Natural killer cell treated with Interleukin-12 subunit alpha and Interleukin-12 subunit beta and Interleukin-15 and Interleukin-18, amount 100 ng/mL, for 72 hours (primary cell): ENCODE data around the gene CPSF6. TPM values are rescaled to one million over a fixed set of nuclear protein-coding genes. Genes with fewer than 3 reads are reported as not detected.
"Not testable (repeated sequence)": the region's sequence is repeated elsewhere in the genome, so short reads cannot be mapped to it uniquely, and the experiment has no call there.

Experiments used
- ATAC-seq, 2 donors: fragments of 150-1000 bp; cut with Tn5 transposase in 1 of 2; sonication (Bioruptor Pico), chemical (Tn5 transposase) in 1 of 2; 2 replicates each; pipeline ENCODE4 v1.10.0; 2021
- DNase-seq: peaks from one replicate; pipeline ENCODE4 v3.0.0; 2022; ENCODE audit warnings: low spot score
- H3K27ac Mint-ChIP-seq, 2 donors: 1 replicate in 1 of 2; 2 replicates in 1 of 2; pipeline ENCODE4 v1.8.0; 2022; ENCODE audit warnings: mixed read lengths in 2 of 2, mild to moderate bottlenecking in 1 of 2, moderate library complexity in 1 of 2
- H3K27me3 Mint-ChIP-seq, 2 donors: 1 replicate in 1 of 2; 2 replicates in 1 of 2; pipeline ENCODE4 v1.8.0; 2022; ENCODE audit warnings: mixed read lengths in 2 of 2
- H3K36me3 Mint-ChIP-seq: one replicate; pipeline ENCODE4 v1.8.0; 2022; ENCODE audit warnings: mixed read lengths
- H3K4me1 Mint-ChIP-seq, 2 donors: 1 replicate in 1 of 2; 2 replicates in 1 of 2; pipeline ENCODE4 v1.8.0; 2022; ENCODE audit warnings: low read depth in 2 of 2, mixed read lengths in 2 of 2, mild to moderate bottlenecking in 1 of 2
- H3K4me3 Mint-ChIP-seq: one replicate; pipeline ENCODE4 v1.8.0; 2022; ENCODE audit warnings: mixed read lengths
- H3K9me3 Mint-ChIP-seq: 2 replicates; pipeline ENCODE4 v1.8.0; 2022; ENCODE audit warnings: mixed read lengths
- total RNA-seq, 2 donors: library from RNA; stranded (reverse); gene quantifications; one replicate each; pipeline ENCODE4 v1.2.3, GENCODE V29; 2022

The CPSF6 gene
- total RNA-seq, 2 donors from 2014 or later, result 84.3 to 101 TPM

DNA sequence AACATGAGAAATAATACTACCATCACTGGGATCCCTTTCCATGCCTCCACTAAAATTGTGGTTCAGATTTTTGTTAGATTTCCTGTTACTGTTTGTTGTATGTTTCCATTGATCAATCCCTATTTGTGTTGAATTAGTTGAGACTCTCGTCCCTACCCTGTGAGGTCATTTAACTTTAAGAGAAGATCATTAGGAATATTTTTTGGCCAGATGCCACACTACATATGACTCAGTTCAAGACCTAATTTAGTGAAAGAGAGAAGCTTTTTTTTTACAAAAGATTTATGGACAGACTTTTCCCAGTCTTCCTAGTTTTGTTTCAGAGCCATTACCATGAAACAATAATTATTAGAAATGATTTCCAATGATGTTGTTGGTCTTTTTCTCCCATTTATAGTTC lies 35.5 kb downstream of the CPSF6 start:
- Mint-ChIP-seq H3K9me3 (no peaks in the 10 kb centered on the region), H3K4me1 (peaks cover 6 to 9% of the 10 kb centered on the region in 2 donors), H3K27me3 (no peaks in the 10 kb centered on the region), H3K36me3 (peaks cover 4% of the 10 kb centered on the region), H3K4me3 (no peak overlapping the region), H3K27ac (no peak overlapping the region)
- DNase-seq (no peak), ATAC-seq (no peak)

GRCh38 chr12:69275471-69275891 lies 36.1 kb downstream of the CPSF6 start:
- no peak overlapping the region for H3K4me3 Mint-ChIP-seq
- DNase-seq (no peak), ATAC-seq (no peak)
- no peaks in the 10 kb centered on the region for H3K9me3 Mint-ChIP-seq
- peaks cover 6 to 9% of the 10 kb centered on the region in 2 donors for H3K4me1 Mint-ChIP-seq
- peaks cover 4% of the 10 kb centered on the region for H3K36me3 Mint-ChIP-seq
- peak overlapping the region in 1 of 2 donors; percentile 4 for H3K27ac Mint-ChIP-seq
- H3K27me3 Mint-ChIP-seq, result no peaks in the 10 kb centered on the region

GRCh38 chr12:69278814-69279782 lies 39.7 kb downstream of the CPSF6 start:
- peak overlapping the region in 1 of 2 donors; percentile 23 for H3K27ac Mint-ChIP-seq
- H3K4me3 Mint-ChIP-seq, result no peak overlapping the region
- peaks cover 6 to 10% of the 10 kb centered on the region in 2 donors for H3K27me3 Mint-ChIP-seq
- H3K9me3 Mint-ChIP-seq, result no peaks in the 10 kb centered on the region
- no peaks in the 10 kb centered on the region for H3K36me3 Mint-ChIP-seq
- DNase-seq, result no peak
- peaks cover 16 to 18% of the 10 kb centered on the region in 2 donors for H3K4me1 Mint-ChIP-seq
- no peak for ATAC-seq

DNA sequence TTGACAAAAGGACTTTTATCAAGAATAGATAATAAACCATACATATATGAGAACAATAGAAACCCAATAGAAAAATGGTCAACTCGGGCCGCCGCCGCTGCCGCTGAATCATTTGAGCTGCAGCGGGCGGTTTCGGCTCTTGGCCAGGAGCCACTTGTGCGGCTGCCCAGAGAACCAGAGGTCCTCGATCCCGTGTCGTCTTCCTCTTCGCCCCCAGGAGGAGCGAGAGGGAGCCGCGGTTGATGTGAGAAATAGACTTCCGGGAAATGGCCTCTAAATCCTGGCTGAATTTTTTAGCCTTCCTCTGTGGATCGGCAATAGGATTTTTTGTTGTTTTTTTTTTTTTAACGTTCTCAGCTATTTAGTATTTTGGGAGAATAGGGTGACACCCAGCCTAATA lies 44.8 kb downstream of the CPSF6 start:
- Mint-ChIP-seq H3K4me3 (peak overlapping the region; percentile 76), H3K4me1 (peaks cover 13 to 21% of the 10 kb centered on the region in 2 donors)

GRCh38 chr12:69287556-69287955 lies 48.2 kb downstream of the CPSF6 start:
- Mint-ChIP-seq H3K36me3 (no peaks in the 10 kb centered on the region), H3K27me3 (peaks cover 37 to 49% of the 10 kb centered on the region in 2 donors), H3K4me1 (peaks cover 16 to 21% of the 10 kb centered on the region in 2 donors), H3K9me3 (no peaks in the 10 kb centered on the region), H3K27ac (no peak overlapping the region), H3K4me3 (no peak overlapping the region)
- DNase-seq (no peak), ATAC-seq (no peak)

More for the DNA sequence above, 44.8 kb downstream of the CPSF6 start:
- DNase-seq (peak; percentile 66), ATAC-seq (peak; percentile 62 to 77)
- H3K27ac Mint-ChIP-seq, result no peak overlapping the region
- H3K36me3 Mint-ChIP-seq, result no peaks in the 10 kb centered on the region
- no peaks in the 10 kb centered on the region for H3K9me3 Mint-ChIP-seq
- peaks cover 16 to 19% of the 10 kb centered on the region in 2 donors for H3K27me3 Mint-ChIP-seq

DNA sequence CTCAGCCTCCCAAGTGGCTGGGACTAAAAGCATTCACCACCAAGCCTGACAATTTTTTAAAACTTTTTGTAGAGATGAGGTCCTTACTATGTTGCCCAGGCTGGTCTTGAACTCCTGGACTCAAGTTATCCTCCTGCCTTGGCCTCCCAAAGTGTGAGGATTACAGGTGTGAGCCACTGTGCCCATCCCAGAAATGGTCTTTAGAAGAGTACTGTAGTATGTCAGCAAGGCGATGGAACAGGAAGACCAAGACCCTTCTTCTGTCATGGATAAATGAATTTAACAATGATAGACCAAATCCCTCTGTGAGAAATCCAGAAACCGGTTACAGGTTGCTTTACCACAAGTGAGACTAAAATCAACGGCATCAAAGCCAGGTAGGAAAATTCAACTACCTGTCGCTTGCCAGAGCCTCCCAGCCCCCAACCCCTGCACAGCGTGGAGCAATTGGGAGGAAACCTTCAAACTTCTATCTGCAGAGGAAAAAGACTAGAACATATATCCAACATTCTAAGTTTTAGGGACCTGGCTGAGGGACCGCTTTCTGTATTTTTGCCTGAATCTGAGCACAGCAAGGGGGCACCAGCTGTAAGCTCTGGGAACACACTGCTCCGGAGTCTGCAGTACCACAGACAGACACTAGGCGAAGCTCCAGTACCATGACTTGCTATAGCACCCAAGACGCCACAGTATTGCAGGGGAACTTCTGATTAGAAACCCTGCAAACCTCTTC lies 51.3 kb downstream of the CPSF6 start:
- H3K27ac Mint-ChIP-seq, result no peak overlapping the region
- H3K4me1 Mint-ChIP-seq, result peaks cover 0 to 3% of the 10 kb centered on the region in 2 donors
- H3K9me3 Mint-ChIP-seq, result no peaks in the 10 kb centered on the region
- peak; percentile 73 for DNase-seq
- no peaks in the 10 kb centered on the region for H3K36me3 Mint-ChIP-seq
- no peak overlapping the region for H3K4me3 Mint-ChIP-seq
- ATAC-seq, result peak; percentile 91
- H3K27me3 Mint-ChIP-seq, result peaks cover 33 to 48% of the 10 kb centered on the region in 2 donors

DNA sequence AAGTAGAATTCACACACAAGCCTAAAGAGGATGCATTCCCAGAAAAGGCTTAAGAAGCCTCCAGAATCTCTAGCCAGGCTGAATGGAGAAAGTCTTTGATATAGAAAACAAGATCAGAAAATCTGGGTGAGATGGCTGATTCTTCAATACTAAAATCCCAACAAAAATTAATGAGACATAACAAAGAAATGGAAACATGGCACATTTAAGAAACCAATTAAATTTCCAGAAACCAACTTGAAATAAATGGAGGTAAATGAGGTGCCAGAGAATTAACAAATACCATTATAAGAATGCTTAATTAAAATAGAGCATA lies 51.9 kb downstream of the CPSF6 start:
- ATAC-seq (no peak), DNase-seq (no peak)
- Mint-ChIP-seq H3K27me3 (peaks cover 34 to 53% of the 10 kb centered on the region in 2 donors), H3K9me3 (no peaks in the 10 kb centered on the region), H3K4me1 (peaks cover 0 to 3% of the 10 kb centered on the region in 2 donors), H3K4me3 (no peak overlapping the region), H3K27ac (no peak overlapping the region), H3K36me3 (no peaks in the 10 kb centered on the region)

- peaks cover 9 to 32% of the 10 kb centered on the region in 2 donors for H3K27me3 Mint-ChIP-seq
- H3K4me1 Mint-ChIP-seq, result no peaks in the 10 kb centered on the region
- H3K9me3 Mint-ChIP-seq, result no peaks in the 10 kb centered on the region
- no peaks in the 10 kb centered on the region for H3K36me3 Mint-ChIP-seq
- ATAC-seq, result no peak
- no peak overlapping the region for H3K27ac Mint-ChIP-seq
- no peak for DNase-seq
- H3K4me3 Mint-ChIP-seq, result no peak overlapping the region
These were observed 58.8 kb downstream of the CPSF6 start for GRCh38 chr12:69298133-69298532.

- no peaks in the 10 kb centered on the region for H3K9me3 Mint-ChIP-seq
- H3K27me3 Mint-ChIP-seq, result peaks cover 3 to 30% of the 10 kb centered on the region in 2 donors
- H3K4me3 Mint-ChIP-seq, result no peak overlapping the region
- no peak for DNase-seq
- H3K4me1 Mint-ChIP-seq, result no peaks in the 10 kb centered on the region
- ATAC-seq, result no peak
- no peak overlapping the region for H3K27ac Mint-ChIP-seq
- H3K36me3 Mint-ChIP-seq, result no peaks in the 10 kb centered on the region
These were observed 59.6 kb downstream of the CPSF6 start for GRCh38 chr12:69298947-69299346.

GRCh38 chr12:69304284-69304683 lies 64.9 kb downstream of the CPSF6 start:
- peaks cover 6% of the 10 kb centered on the region for H3K9me3 Mint-ChIP-seq
- H3K36me3 Mint-ChIP-seq, result peaks cover 23% of the 10 kb centered on the region
- H3K4me1 Mint-ChIP-seq, result no peaks in the 10 kb centered on the region
- H3K27me3 Mint-ChIP-seq, result peaks cover 11 to 43% of the 10 kb centered on the region in 2 donors
- ATAC-seq, result no peak
- no peak overlapping the region for H3K27ac Mint-ChIP-seq
- H3K4me3 Mint-ChIP-seq, result no peak overlapping the region
- DNase-seq, result no peak

GRCh38 chr12:69309461-69309860 lies 70.1 kb downstream of the CPSF6 start:
- no peak for ATAC-seq

DNA sequence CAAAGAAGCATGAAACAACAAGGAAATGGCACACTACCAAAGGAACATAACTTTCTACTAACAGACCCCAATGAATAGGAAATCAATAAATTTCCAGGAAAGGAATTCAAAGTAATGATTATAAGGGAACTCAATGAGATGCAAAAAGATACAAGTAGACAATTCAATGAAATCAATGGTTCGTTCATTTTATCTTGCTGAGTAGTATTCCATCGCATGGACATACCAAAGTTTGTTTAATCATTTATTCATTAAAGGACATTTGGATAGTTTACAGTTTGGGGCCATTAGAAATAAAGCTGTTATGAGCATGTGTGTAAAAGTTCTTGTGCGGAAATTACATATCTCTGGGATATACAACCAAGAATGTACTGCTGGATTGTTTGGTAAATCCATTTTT lies 73.8 kb downstream of the CPSF6 start:
- ATAC-seq (no peak), DNase-seq (no peak)
- no peaks in the 10 kb centered on the region for H3K9me3 Mint-ChIP-seq
- no peaks in the 10 kb centered on the region for H3K36me3 Mint-ChIP-seq
- no peak overlapping the region for H3K4me3 Mint-ChIP-seq
- H3K4me1 Mint-ChIP-seq, result no peaks in the 10 kb centered on the region
- peaks cover 0 to 3% of the 10 kb centered on the region in 2 donors for H3K27me3 Mint-ChIP-seq
- H3K27ac Mint-ChIP-seq, result no peak overlapping the region

More at GRCh38 chr12:69309461-69309860, 70.1 kb downstream of the CPSF6 start:
- Mint-ChIP-seq H3K9me3 (peaks cover 6% of the 10 kb centered on the region), H3K27me3 (peaks cover 15 to 24% of the 10 kb centered on the region in 2 donors), H3K27ac (no peak overlapping the region), H3K36me3 (peaks cover 20% of the 10 kb centered on the region), H3K4me1 (no peaks in the 10 kb centered on the region), H3K4me3 (no peak overlapping the region)
- DNase-seq, result no peak

DNA sequence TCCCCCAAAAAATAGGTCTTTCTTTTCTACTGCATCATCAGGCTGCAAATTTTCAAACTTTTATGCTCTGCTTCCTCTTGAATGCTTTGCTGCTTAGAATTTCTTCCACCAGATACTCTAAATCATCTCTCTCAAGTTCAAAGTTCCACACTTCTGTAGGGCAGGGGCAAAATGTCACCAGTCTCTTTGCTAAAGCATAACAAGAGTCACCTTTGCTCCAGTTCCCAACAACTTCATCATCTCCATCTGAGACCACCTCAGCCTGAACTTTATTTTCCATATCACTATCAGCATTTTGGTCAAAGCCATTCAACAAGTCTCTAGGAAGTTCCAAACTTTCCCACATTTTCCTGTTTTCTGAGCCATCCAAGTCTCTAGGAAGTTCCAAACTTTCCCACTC lies 77.4 kb downstream of the CPSF6 start:
- not testable (repeated sequence) for H3K4me3 Mint-ChIP-seq, ATAC-seq, H3K4me1 Mint-ChIP-seq

DNA sequence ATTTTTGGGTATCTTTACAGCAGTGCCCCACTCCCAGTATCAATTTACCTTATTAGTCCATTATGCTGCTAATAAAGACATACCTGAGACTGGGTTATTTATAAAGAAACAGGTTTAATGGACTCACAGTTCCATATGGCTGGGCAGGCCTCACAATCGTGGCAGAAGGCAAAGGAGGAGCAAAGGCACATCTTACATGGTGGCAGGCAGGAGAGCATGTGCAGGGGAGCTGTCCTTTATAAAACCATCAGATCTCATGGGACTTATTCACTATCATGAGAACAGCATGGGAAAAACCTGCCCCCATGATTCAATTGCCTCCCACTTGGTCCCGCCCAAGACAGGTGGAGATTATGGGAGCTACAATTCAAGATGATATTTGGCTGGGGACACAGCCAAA lies 77.9 kb downstream of the CPSF6 start:
- H3K4me1 Mint-ChIP-seq, H3K4me3 Mint-ChIP-seq, DNase-seq, H3K27ac Mint-ChIP-seq, ATAC-seq, H3K9me3 Mint-ChIP-seq, H3K36me3 Mint-ChIP-seq: not testable (repeated sequence)
- peaks cover 9 to 22% of the 10 kb centered on the region in 2 donors for H3K27me3 Mint-ChIP-seq

More for the DNA sequence above, 77.4 kb downstream of the CPSF6 start:
- not testable (repeated sequence) for DNase-seq, H3K27ac Mint-ChIP-seq, H3K9me3 Mint-ChIP-seq, H3K36me3 Mint-ChIP-seq
- H3K27me3 Mint-ChIP-seq, result peaks cover 9 to 22% of the 10 kb centered on the region in 2 donors
